Activated T-cell treated with anti-CD3 and anti-CD28 coated beads, Interleukin-2, amount 50 U/mL, for 72 hours (primary cell): Measurements from ENCODE around the gene TGM3. TPM values are rescaled to one million over a fixed set of nuclear protein-coding genes. Genes with fewer than 3 reads are reported as not detected.
"Not testable (repeated sequence)": the region's sequence is repeated elsewhere in the genome, so short reads cannot be mapped to it uniquely, and the experiment has no call there.

Experiments used
- ATAC-seq, 2 donors: fragments of 150-1000 bp; cut with Tn5 transposase; replicated peaks in 1 of 2; 2 replicates each; pipeline ENCODE4 v1.10.0; 2021; ENCODE audit warnings: moderate library complexity in 2 of 2, mild to moderate bottlenecking in 1 of 2
- DNase-seq, 2 donors: peaks; one replicate each; pipeline ENCODE4 v3.0.0; 2021 to 2022; ENCODE audit warnings: mixed read lengths in 1 of 2
- H3K27ac Mint-ChIP-seq: one replicate; pipeline ENCODE4 v1.8.0; 2022; ENCODE audit warnings: mild to moderate bottlenecking, moderate library complexity, mixed read lengths
- H3K27me3 Mint-ChIP-seq: one replicate; pipeline ENCODE4 v1.8.0; 2022; ENCODE audit warnings: low read depth, mixed read lengths
- H3K36me3 Mint-ChIP-seq, 2 donors: one replicate each; pipeline ENCODE4 v1.8.0; 2022; ENCODE audit warnings: mixed read lengths in 2 of 2, mild to moderate bottlenecking in 1 of 2; ENCODE audit not compliant: insufficient read depth in 2 of 2
- H3K4me1 Mint-ChIP-seq: one replicate; pipeline ENCODE4 v1.8.0; 2022; ENCODE audit warnings: low read depth, mixed read lengths
- H3K4me3 Mint-ChIP-seq, 2 donors: one replicate each; pipeline ENCODE4 v1.8.0; 2022; ENCODE audit warnings: mild to moderate bottlenecking in 2 of 2, mixed read lengths in 2 of 2, moderate library complexity in 2 of 2
- H3K9me3 Mint-ChIP-seq, 2 donors: one replicate each; pipeline ENCODE4 v1.8.0; 2022; ENCODE audit warnings: mixed read lengths in 2 of 2
- total RNA-seq, 2 donors: library from RNA; stranded (reverse); gene quantifications; one replicate each; pipeline ENCODE4 v1.2.3, GENCODE V29; 2022

Gene TGM3
- total RNA-seq, 2 donors from 2014 or later: not detected

DNA sequence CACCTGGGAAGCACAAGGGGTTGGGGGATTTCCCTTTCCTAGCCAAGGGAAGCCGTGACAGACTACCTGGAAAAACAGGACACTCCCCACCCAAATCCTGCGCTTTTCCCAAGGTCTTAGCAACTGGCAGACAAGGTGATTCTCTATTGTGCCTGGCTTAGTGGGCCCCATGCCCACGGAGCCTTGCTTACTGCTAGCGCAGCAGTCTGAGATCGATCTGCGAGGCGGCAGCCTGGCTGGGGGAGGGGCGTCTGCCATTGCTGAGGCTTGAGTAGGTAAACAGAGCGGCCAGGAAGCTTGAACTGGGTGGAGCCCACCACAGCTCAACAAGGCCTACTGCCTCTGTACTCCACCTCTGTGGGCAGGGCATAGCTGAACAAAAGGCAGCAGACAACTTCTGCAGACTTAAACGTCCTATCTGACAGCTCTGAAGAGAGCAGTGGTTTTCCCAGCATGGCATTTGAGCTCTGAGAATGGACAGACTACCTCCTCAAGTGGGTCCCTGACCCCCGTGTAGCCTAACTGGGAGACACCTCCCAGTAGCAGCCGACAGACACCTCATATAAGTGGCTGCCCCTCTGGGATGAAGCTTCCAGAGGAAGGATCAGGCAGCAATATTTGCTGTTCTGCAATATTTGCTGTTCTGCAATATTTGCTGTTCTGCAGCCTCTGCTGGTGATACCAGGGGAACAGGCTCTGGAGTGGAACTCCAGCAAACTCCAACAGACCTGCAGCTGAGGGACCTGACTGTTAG lies 31.0 kb upstream of the TGM3 start:
- H3K36me3 Mint-ChIP-seq, H3K27ac Mint-ChIP-seq, H3K4me1 Mint-ChIP-seq, DNase-seq, ATAC-seq, H3K4me3 Mint-ChIP-seq, H3K9me3 Mint-ChIP-seq: not testable (repeated sequence)
- peaks cover 23% of the 10 kb centered on the region for H3K27me3 Mint-ChIP-seq

GRCh38 chr20:2273634-2274302 lies 22.0 kb upstream of the TGM3 start:
- Mint-ChIP-seq H3K4me1 (no peaks in the 10 kb centered on the region), H3K27ac (no peak overlapping the region), H3K36me3 (no peaks in the 10 kb centered on the region), H3K9me3 (no peaks in the 10 kb centered on the region), H3K4me3 (no peak overlapping the region), H3K27me3 (peaks cover 13% of the 10 kb centered on the region)
- ATAC-seq (no peak), DNase-seq (no peak)

DNA sequence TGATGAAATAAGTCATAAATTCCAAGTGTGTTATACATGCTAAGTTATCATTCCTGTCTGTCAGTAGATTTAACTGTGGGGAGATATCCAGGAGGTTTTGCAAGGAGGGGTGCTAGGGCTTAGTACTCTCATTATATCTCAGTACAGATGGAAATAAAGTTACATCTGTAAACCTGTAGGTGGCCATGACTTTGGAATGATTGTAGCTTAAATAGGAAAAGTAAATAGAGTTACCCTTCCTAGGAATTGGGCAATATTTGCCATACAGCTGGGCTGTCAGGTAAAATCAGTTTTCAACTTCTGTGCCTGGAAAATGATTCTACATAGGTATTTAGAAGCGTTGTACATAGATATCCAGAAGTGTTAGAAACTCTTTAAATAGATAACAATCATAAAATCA lies 19.8 kb upstream of the TGM3 start:
- Mint-ChIP-seq H3K4me3 (no peak overlapping the region), H3K27me3 (peaks cover 13% of the 10 kb centered on the region), H3K9me3 (no peaks in the 10 kb centered on the region), H3K4me1 (no peaks in the 10 kb centered on the region), H3K27ac (no peak overlapping the region), H3K36me3 (no peaks in the 10 kb centered on the region)
- no peak for DNase-seq
- ATAC-seq: no peak

- Mint-ChIP-seq H3K36me3 (no peaks in the 10 kb centered on the region), H3K4me1 (no peaks in the 10 kb centered on the region), H3K9me3 (no peaks in the 10 kb centered on the region), H3K4me3 (no peak overlapping the region), H3K27ac (no peak overlapping the region), H3K27me3 (peaks cover 13% of the 10 kb centered on the region)
- DNase-seq (no peak), ATAC-seq (no peak)
Measured at GRCh38 chr20:2279253-2279779, 16.5 kb upstream of the TGM3 start.

DNA sequence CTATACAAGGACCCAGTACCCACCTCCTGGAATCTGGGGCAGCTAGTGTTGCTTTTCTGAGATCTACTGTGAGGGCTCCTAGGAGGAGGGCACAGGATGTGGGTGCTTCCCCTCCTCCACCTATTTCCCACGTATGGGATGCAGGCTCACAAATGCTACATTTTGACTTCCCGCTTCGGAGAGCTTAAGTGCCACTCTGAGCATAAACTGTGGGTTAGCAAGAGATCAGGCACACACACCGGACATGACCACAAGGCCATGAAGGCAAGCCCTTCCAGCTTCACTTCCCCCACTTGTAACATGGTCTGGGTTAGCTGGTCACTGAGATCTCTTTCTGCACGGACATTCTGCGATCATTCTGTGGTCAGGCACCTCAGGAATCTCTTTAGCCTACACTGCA lies 15.7 kb upstream of the TGM3 start:
- ATAC-seq: no peak
- no peaks in the 10 kb centered on the region for H3K4me1 Mint-ChIP-seq
- H3K27ac Mint-ChIP-seq: no peak overlapping the region
- no peaks in the 10 kb centered on the region for H3K9me3 Mint-ChIP-seq
- DNase-seq: no peak
- no peaks in the 10 kb centered on the region for H3K36me3 Mint-ChIP-seq
- no peak overlapping the region for H3K4me3 Mint-ChIP-seq
- H3K27me3 Mint-ChIP-seq: peaks cover 13% of the 10 kb centered on the region

DNA sequence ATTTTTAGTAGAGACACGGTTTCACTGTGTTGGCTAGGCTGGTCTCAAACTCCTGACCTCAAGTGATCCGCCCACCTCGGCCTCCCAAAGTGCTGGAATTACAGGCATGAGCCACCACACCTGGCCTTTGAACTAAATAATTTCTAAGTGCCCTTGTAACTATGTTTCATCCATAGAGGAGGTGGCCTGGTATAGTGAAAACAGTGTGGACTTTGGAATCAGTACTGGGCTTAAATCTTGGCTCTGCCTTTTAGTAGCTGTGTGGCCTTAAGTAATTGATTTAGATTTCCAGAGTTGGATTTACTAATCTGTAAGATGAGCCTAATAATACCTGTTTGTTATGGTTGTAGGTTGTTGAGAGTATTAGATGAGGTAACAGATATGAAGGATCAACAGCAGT lies 14.2 kb upstream of the TGM3 start:
- H3K9me3 Mint-ChIP-seq: no peaks in the 10 kb centered on the region
- no peak for ATAC-seq

DNA sequence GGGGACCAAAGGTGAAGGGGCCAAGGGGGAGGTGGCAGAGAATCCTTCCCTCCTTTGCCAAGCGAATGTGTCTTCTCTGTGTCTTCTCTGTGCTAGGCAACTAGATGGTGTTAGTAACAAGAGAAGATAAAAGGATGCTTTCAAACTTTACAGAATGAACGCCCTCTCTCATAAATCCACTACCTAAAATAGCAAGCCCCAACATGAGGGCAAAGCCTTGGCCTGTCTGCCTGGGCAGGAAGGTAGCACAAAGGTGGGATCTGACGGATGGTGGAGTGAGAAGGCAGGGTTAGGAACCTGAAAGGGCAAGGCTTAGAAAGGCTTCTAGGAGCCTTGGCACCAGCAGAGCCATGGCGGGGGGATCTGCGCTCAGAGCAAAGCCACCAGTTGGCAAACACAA lies 13.6 kb upstream of the TGM3 start:
- ATAC-seq: no peak

More for the DNA sequence above, 14.2 kb upstream of the TGM3 start:
- Mint-ChIP-seq H3K36me3 (no peaks in the 10 kb centered on the region), H3K27me3 (peaks cover 9% of the 10 kb centered on the region), H3K4me3 (no peak overlapping the region), H3K27ac (no peak overlapping the region), H3K4me1 (no peaks in the 10 kb centered on the region)
- no peak for DNase-seq

GRCh38 chr20:2283706-2284423 lies 11.9 kb upstream of the TGM3 start:
- H3K4me3 Mint-ChIP-seq: no peak overlapping the region
- no peak for ATAC-seq

More for the DNA sequence above, 13.6 kb upstream of the TGM3 start:
- no peak for DNase-seq
- no peaks in the 10 kb centered on the region for H3K4me1 Mint-ChIP-seq
- H3K27ac Mint-ChIP-seq: no peak overlapping the region
- H3K4me3 Mint-ChIP-seq: no peak overlapping the region
- no peaks in the 10 kb centered on the region for H3K36me3 Mint-ChIP-seq
- H3K9me3 Mint-ChIP-seq: no peaks in the 10 kb centered on the region
- H3K27me3 Mint-ChIP-seq: peaks cover 6% of the 10 kb centered on the region

DNA sequence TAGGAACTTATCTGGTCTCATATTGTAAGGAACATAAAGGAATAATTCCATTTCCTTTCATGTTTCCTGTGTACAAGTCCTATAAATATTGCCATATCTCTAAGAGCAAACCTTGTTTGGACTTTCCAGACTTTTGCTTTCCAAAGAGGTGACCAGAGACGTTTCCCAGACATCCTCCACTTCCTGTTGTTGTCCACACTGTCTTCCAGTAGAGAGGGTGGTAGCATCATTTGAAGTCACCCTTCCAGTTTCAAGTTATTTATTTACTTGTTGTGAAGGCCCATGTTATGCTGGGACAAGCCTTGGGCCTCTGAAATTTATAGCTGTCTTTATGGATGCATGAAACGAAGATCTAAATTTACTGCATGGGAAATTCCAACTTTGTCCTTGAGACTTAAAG lies 10.6 kb upstream of the TGM3 start:
- no peak for ATAC-seq
- Mint-ChIP-seq H3K27me3 (peaks cover 7% of the 10 kb centered on the region), H3K4me1 (no peaks in the 10 kb centered on the region), H3K27ac (no peak overlapping the region), H3K9me3 (no peaks in the 10 kb centered on the region), H3K4me3 (no peak overlapping the region), H3K36me3 (no peaks in the 10 kb centered on the region)
- no peak for DNase-seq

More at GRCh38 chr20:2283706-2284423, 11.9 kb upstream of the TGM3 start:
- Mint-ChIP-seq H3K9me3 (no peaks in the 10 kb centered on the region), H3K36me3 (no peaks in the 10 kb centered on the region), H3K27ac (no peak overlapping the region), H3K4me1 (no peaks in the 10 kb centered on the region), H3K27me3 (no peaks in the 10 kb centered on the region)
- no peak for DNase-seq

DNA sequence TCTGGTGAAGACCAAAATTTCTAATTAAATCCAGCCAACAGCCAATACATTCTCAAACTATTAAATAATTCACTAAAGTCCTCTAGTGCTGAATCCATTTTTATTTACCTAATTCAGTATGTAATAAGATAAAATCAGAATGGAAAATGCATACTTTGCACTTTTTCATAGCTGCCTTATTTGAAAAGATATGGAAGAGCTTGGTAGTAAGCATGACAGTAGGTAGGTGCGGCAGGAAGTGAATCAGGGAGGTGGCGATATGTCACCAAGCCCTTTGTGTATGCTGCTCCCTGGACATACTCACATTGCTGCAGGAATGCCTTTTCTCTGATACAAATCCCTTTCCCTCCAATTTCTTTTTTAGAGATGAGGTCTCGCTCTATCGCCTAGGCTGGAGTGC lies 10.2 kb upstream of the TGM3 start:
- Mint-ChIP-seq H3K4me3 (no peak overlapping the region), H3K4me1 (no peaks in the 10 kb centered on the region), H3K36me3 (no peaks in the 10 kb centered on the region), H3K27ac (no peak overlapping the region), H3K9me3 (no peaks in the 10 kb centered on the region), H3K27me3 (peaks cover 7% of the 10 kb centered on the region)
- no peak for ATAC-seq
- no peak for DNase-seq

- no peak for ATAC-seq
- Mint-ChIP-seq H3K4me1 (no peaks in the 10 kb centered on the region), H3K9me3 (no peaks in the 10 kb centered on the region), H3K36me3 (no peaks in the 10 kb centered on the region), H3K27me3 (peaks cover 7% of the 10 kb centered on the region), H3K4me3 (no peak overlapping the region), H3K27ac (no peak overlapping the region)
- no peak for DNase-seq
Measured at GRCh38 chr20:2287504-2287903, 8.3 kb upstream of the TGM3 start.

DNA sequence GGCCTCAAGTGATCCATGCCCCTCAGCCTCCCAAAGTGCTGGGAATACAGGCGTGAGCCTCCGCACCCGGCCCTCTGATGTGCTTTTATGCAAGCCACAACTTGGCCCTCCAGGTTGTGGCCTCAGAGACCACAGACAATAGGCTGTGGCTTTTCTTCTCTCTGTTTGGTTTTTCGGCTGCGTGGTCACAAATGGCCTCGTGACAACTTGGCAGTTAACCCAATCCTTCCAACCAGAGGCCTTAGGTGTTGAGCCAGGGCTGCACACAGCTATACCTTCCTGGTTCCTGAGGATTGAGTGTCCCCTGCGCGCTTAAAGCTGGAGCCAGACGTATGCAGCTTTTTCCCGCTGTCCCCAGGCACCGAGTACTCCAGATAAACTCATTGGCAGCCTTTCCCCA lies 6.3 kb upstream of the TGM3 start:
- no peak overlapping the region for H3K27ac Mint-ChIP-seq
- no peak overlapping the region for H3K4me3 Mint-ChIP-seq
- H3K9me3 Mint-ChIP-seq: no peaks in the 10 kb centered on the region
- no peaks in the 10 kb centered on the region for H3K36me3 Mint-ChIP-seq
- no peaks in the 10 kb centered on the region for H3K4me1 Mint-ChIP-seq
- DNase-seq (no peak), ATAC-seq (no peak)
- peaks cover 7% of the 10 kb centered on the region for H3K27me3 Mint-ChIP-seq

- ATAC-seq (no peak), DNase-seq (no peak)
- H3K27me3 Mint-ChIP-seq: peaks cover 7% of the 10 kb centered on the region
- no peak overlapping the region for H3K27ac Mint-ChIP-seq
- H3K4me1 Mint-ChIP-seq: no peaks in the 10 kb centered on the region
- H3K4me3 Mint-ChIP-seq: no peak overlapping the region
- H3K36me3 Mint-ChIP-seq: no peaks in the 10 kb centered on the region
- H3K9me3 Mint-ChIP-seq: no peaks in the 10 kb centered on the region
Measured at GRCh38 chr20:2290486-2290885, 5.3 kb upstream of the TGM3 start.
